ENCODE data around the gene SLC7A11. TPM values are rescaled to one million over a fixed set of nuclear protein-coding genes. Genes with fewer than 3 reads are reported as not detected.

Gene SLC7A11
- polyA plus RNA-seq, 3 donors, result 0.02 to 0.07 TPM; not detected in 1

- DNase-seq, result no peak
- Histone ChIP-seq H3K4me2 (replicated peaks; ENCODE audit: extremely low read depth, low read length, poor library complexity, severe bottlenecking) (no peak overlapping the region), H2AFZ (ENCODE audit: insufficient read depth, low read depth, low read length, poor library complexity, severe bottlenecking) (no peak overlapping the region), H4K20me1 (ENCODE audit: insufficient read depth, low read length) (no peaks in the 10 kb centered on the region), H3K4me1 (ENCODE audit: control insufficient read depth in 1 of 2, insufficient read depth in 2 of 2, low read length in 2 of 2) (peaks cover 0 to 4% of the 10 kb centered on the region in 2 donors), H3K27ac (ENCODE audit: low read depth in 1 of 2, low read length in 2 of 2) (no peak overlapping the region), H3K36me3 (replicated peaks in 1 of 2; ENCODE audit: control insufficient read depth in 1 of 2, insufficient read depth in 2 of 2, low read length in 2 of 2) (no peaks in the 10 kb centered on the region), H3K79me2 (ENCODE audit: insufficient read depth, low read length) (no peaks in the 10 kb centered on the region), H3K9me3 (replicated peaks in 1 of 2; ENCODE audit: control insufficient read depth in 1 of 2, insufficient read depth in 1 of 2, low read length in 2 of 2) (peaks cover 0 to 8% of the 10 kb centered on the region in 2 donors), H3K4me3 (replicated peaks in 1 of 3; ENCODE audit: low read depth in 2 of 3, low read length in 3 of 3) (no peak overlapping the region), H3K9ac (ENCODE audit: insufficient read depth, low read length, poor library complexity, severe bottlenecking) (no peak overlapping the region), H3K27me3 (ENCODE audit: control insufficient read depth in 2 of 2, insufficient read depth in 2 of 2, low read length in 2 of 2) (no peaks in the 10 kb centered on the region)
- no peak for TF ChIP-seq CTCF (IDR thresholded peaks at IDR 0.05)
- Mint-ChIP-seq H3K27me3 (ENCODE audit: low read depth in 3 of 3) (peaks cover 0 to 3% (median 2%) of the 10 kb centered on the region in 3 donors), H3K9me3 (peaks cover 3 to 9% (median 4%) of the 10 kb centered on the region in 7 donors), H3K27ac (peak overlapping the region in 1 of 7 donors; percentile 73), H3K4me1 (peaks cover 4% of the 10 kb centered on the region), H3K4me3 (no peak overlapping the region), H3K36me3 (no peaks in the 10 kb centered on the region)
- intact Hi-C loops (cut with micrococcal nuclease), result no loop called here
- WGBS (ENCODE audit: insufficient coverage), result 89% methylated on average over 1 of the region's 5 CpGs
Observed at GRCh38 chr4:138251938-138252337, 9.8 kb upstream of the SLC7A11 start.

GRCh38 chr4:138249132-138249531 lies 7.0 kb upstream of the SLC7A11 start:
- Mint-ChIP-seq H3K9me3 (peaks cover 0 to 4% (median 1%) of the 10 kb centered on the region in 7 donors), H3K36me3 (no peaks in the 10 kb centered on the region), H3K4me3 (no peak overlapping the region), H3K4me1 (peaks cover 4% of the 10 kb centered on the region), H3K27ac (peak overlapping the region in 1 of 7 donors; percentile 3), H3K27me3 (ENCODE audit: low read depth in 3 of 3) (peaks cover 0 to 3% (median 2%) of the 10 kb centered on the region in 3 donors)
- Histone ChIP-seq H3K79me2 (ENCODE audit: insufficient read depth, low read length) (no peaks in the 10 kb centered on the region), H4K20me1 (ENCODE audit: insufficient read depth, low read length) (no peaks in the 10 kb centered on the region), H3K9ac (ENCODE audit: insufficient read depth, low read length, poor library complexity, severe bottlenecking) (no peak overlapping the region), H3K27ac (ENCODE audit: low read depth in 1 of 2, low read length in 2 of 2) (no peak overlapping the region), H3K36me3 (replicated peaks in 1 of 2; ENCODE audit: control insufficient read depth in 1 of 2, insufficient read depth in 2 of 2, low read length in 2 of 2) (no peaks in the 10 kb centered on the region), H3K4me3 (replicated peaks in 1 of 3; ENCODE audit: low read depth in 2 of 3, low read length in 3 of 3) (no peak overlapping the region), H3K9me3 (replicated peaks in 1 of 2; ENCODE audit: control insufficient read depth in 1 of 2, insufficient read depth in 1 of 2, low read length in 2 of 2) (no peaks in the 10 kb centered on the region), H2AFZ (ENCODE audit: insufficient read depth, low read depth, low read length, poor library complexity, severe bottlenecking) (no peak overlapping the region), H3K4me2 (replicated peaks; ENCODE audit: extremely low read depth, low read length, poor library complexity, severe bottlenecking) (no peak overlapping the region), H3K27me3 (ENCODE audit: control insufficient read depth in 2 of 2, insufficient read depth in 2 of 2, low read length in 2 of 2) (no peaks in the 10 kb centered on the region), H3K4me1 (ENCODE audit: control insufficient read depth in 1 of 2, insufficient read depth in 2 of 2, low read length in 2 of 2) (peaks cover 0 to 4% of the 10 kb centered on the region in 2 donors)
- intact Hi-C loops (cut with micrococcal nuclease), result loop anchor here (5.0 to 10.0 kb wide), 2 partner anchors 53 to 156 kb away; no protein-coding TSS in a partner anchor
- no peak for TF ChIP-seq CTCF (IDR thresholded peaks at IDR 0.05)
- whole genome bisulfite sequencing (ENCODE audit: insufficient coverage), result 39% methylated on average over 2 of the region's 2 CpGs
- no peak for DNase-seq

Data from CD14-positive monocyte (primary cell).